PC-3 (cell line): ENCODE measurements around the gene FASN. TPM values are rescaled to one million over a fixed set of nuclear protein-coding genes. Genes with fewer than 3 reads are reported as not detected.

Source experiments
- ATAC-seq: fragments of 200-7000 bp; cut with Tn5 transposase; 2 replicates; pipeline ENCODE4 v1.9.1; 2020; ENCODE audit warnings: mild to moderate bottlenecking, moderate library complexity
- BruUV-seq: library from RNA; stranded (reverse); fragments of 400-500 nt; replicated peaks from 2 replicates; lab custom pipeline; 2021; lab: Mats Ljungman, UMichigan
- CTCF ChIA-PET: fragments of 300-600 bp; sonication (Branson Sonifier 250); formaldehyde crosslinking; loops from one replicate; lab custom pipeline; 2022; ENCODE audit warnings: antibody characterized with exemption; lab: Charles Lee
- POLR2A ChIA-PET: fragments of 300-600 bp; sonication (Branson Sonifier 250); formaldehyde crosslinking; loops from one replicate; lab custom pipeline; 2022; ENCODE audit warnings: antibody characterized with exemption; ENCODE audit not compliant: unreplicated experiment; lab: Charles Lee
- DNase-seq: peaks from one replicate; pipeline ENCODE4 v3.0.0-alpha.2; 2015
- H2AFZ ChIP-seq: fragments of 300-600 bp; sonication (generic); 2 replicates; pipeline ENCODE4 v1.6.0; 2016; ENCODE audit warnings: antibody characterized with exemption, low read length
- H3F3A ChIP-seq: fragments of 300-600 bp; sonication (generic); one replicate; pipeline ENCODE4 v1.6.0; 2017; ENCODE audit warnings: antibody characterized with exemption, low read length, control low read depth, mild to moderate bottlenecking; ENCODE audit not compliant: unreplicated experiment
- H3K27ac ChIP-seq: fragments of 300-600 bp; sonication (generic); 2 replicates; pipeline ENCODE4 v1.5.1; 2016; ENCODE audit warnings: mild to moderate bottlenecking, low read length
- H3K27me3 ChIP-seq: fragments of 300-600 bp; sonication (generic); 2 replicates; pipeline ENCODE4 v1.6.1; 2016; ENCODE audit warnings: low read length, mixed read lengths
- H3K36me3 ChIP-seq: fragments of 300-600 bp; sonication (generic); 2 replicates; pipeline ENCODE4 v1.6.1; 2016; ENCODE audit warnings: low read depth, mixed run types, low read length, mixed read lengths
- H3K4me1 ChIP-seq: fragments of 300-600 bp; sonication (generic); 2 replicates; pipeline ENCODE4 v1.5.1; 2016; ENCODE audit warnings: low read length; ENCODE audit not compliant: insufficient read depth
- H3K4me2 ChIP-seq: fragments of 300-600 bp; sonication (generic); 2 replicates; pipeline ENCODE4 v1.6.0; 2016; ENCODE audit warnings: low read length
- H3K4me3 ChIP-seq: fragments of 300-600 bp; sonication (generic); 2 replicates; pipeline ENCODE4 v1.5.1; 2016; ENCODE audit warnings: mild to moderate bottlenecking, low read length, mixed read lengths
- H3K79me2 ChIP-seq: fragments of 300-600 bp; sonication (generic); 2 replicates; pipeline ENCODE4 v1.6.1; 2017; ENCODE audit warnings: low read length, mixed read lengths
- H3K9ac ChIP-seq: fragments of 300-600 bp; sonication (generic); 2 replicates; pipeline ENCODE4 v1.6.0; 2016; ENCODE audit warnings: mild to moderate bottlenecking, low read length
- H3K9me2 ChIP-seq: fragments of 300-600 bp; sonication (generic); replicated peaks from 2 replicates; pipeline ENCODE4 v1.6.1; 2016; ENCODE audit warnings: mixed run types, low read length, mixed read lengths
- H3K9me3 ChIP-seq: fragments of 300-600 bp; sonication (generic); 2 replicates; pipeline ENCODE4 v1.6.1; 2016; ENCODE audit warnings: low read length, mixed read lengths
- H4K20me1 ChIP-seq: fragments of 300-600 bp; sonication (generic); 2 replicates; pipeline ENCODE4 v1.6.1; 2016; ENCODE audit warnings: low read length, mixed read lengths
- EZH2 ChIP-seq: fragments of 300-600 bp; sonication (generic); IDR thresholded peaks from one replicate; pipeline ENCODE4 v1.6.1; 2017; ENCODE audit warnings: antibody characterized with exemption, mild to moderate bottlenecking, low read length; ENCODE audit not compliant: unreplicated experiment
- EZH2phosphoT487 ChIP-seq: fragments of 300-600 bp; sonication (generic); IDR thresholded peaks from 2 replicates; pipeline ENCODE4 v1.6.1; 2018; ENCODE audit warnings: mild to moderate bottlenecking, antibody characterized with exemption, low read length, borderline replicate concordance
- intact Hi-C: fragments of 100-400 bp; cut with micrococcal nuclease; formaldehyde crosslinking; loops from 2 replicates; pipeline ENCODE4 v1.9.0; 2023
- total RNA-seq: library from RNA; depleted of rRNA; stranded (reverse); fragments of >200 nt; gene quantifications from 2 replicates; pipeline ENCODE4 v1.2.3, GENCODE V29; 2014
- TF ChIP-seq, protein P1 (sequence below): fragments of 300-600 bp; sonication (generic); conservative IDR thresholded peaks from 2 replicates; pipeline ENCODE4 v1.5.1; 2017; ENCODE audit warnings: antibody characterized with exemption, low read depth, mild to moderate bottlenecking, low read length

FASN gene
- total RNA-seq, 1 experiment from 2014 or later, result 269 TPM

DNA sequence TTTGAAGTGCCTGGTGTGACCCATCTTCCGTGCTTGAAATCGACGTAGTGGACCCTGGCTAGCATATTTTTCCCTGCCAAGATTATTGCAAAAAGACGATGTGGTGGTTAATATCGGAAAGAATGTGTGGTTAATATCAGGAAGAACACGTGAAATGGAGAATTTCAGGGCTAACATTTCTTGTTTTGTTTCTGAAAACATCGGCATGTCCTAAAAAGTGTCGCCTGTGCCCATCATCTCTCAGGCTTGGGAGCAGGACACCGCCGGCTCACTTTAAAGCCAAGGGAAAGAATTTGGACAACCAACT is 60.2 kb downstream of the FASN start:
- Histone ChIP-seq H3K4me1 (peaks cover 21% of the 10 kb centered on the region), H3K4me3 (peak overlapping the region; percentile 86), H3K4me2 (peak overlapping the region; percentile 93), H3K9me3 (no peaks in the 10 kb centered on the region), H3F3A (no peaks in the 10 kb centered on the region), H3K9ac (no peak overlapping the region), H3K27me3 (no peaks in the 10 kb centered on the region), H3K27ac (no peak overlapping the region), H3K79me2 (peaks cover 17% of the 10 kb centered on the region), H3K36me3 (no peaks in the 10 kb centered on the region), H3K9me2 (no peaks in the 10 kb centered on the region), H4K20me1 (peaks cover 8% of the 10 kb centered on the region; the same call in 1 of the 2 replicates), H2AFZ (peak overlapping the region; percentile 96)
- TF ChIP-seq, protein P1, sequence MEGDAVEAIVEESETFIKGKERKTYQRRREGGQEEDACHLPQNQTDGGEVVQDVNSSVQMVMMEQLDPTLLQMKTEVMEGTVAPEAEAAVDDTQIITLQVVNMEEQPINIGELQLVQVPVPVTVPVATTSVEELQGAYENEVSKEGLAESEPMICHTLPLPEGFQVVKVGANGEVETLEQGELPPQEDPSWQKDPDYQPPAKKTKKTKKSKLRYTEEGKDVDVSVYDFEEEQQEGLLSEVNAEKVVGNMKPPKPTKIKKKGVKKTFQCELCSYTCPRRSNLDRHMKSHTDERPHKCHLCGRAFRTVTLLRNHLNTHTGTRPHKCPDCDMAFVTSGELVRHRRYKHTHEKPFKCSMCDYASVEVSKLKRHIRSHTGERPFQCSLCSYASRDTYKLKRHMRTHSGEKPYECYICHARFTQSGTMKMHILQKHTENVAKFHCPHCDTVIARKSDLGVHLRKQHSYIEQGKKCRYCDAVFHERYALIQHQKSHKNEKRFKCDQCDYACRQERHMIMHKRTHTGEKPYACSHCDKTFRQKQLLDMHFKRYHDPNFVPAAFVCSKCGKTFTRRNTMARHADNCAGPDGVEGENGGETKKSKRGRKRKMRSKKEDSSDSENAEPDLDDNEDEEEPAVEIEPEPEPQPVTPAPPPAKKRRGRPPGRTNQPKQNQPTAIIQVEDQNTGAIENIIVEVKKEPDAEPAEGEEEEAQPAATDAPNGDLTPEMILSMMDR, result no peak
- TF ChIP-seq EZH2 (no peak), EZH2phosphoT487 (no peak)
- no TSS peak for BruUV-seq
- DNase-seq (no peak), ATAC-seq (no peak)
- ChIA-PET POLR2A (interaction anchor here (0.6 to 1.0 kb wide), 9 partner anchors 14 to 153 kb away, joined by 3 to 5 read pairs (median 4); partner anchors contain the start of genes FASN and MAFG), CTCF (interaction anchor here (0.6 to 1.1 kb wide), 6 partner anchors 8 to 204 kb away, joined by 3 to 10 read pairs (median 3); partner anchors contain the start of genes CENPX, DUS1L and LRRC45)
- intact Hi-C loops, result loop anchor here (5.0 kb wide), 1 partner anchor 59 kb away; the partner anchor contains the start of gene FASN

DNA sequence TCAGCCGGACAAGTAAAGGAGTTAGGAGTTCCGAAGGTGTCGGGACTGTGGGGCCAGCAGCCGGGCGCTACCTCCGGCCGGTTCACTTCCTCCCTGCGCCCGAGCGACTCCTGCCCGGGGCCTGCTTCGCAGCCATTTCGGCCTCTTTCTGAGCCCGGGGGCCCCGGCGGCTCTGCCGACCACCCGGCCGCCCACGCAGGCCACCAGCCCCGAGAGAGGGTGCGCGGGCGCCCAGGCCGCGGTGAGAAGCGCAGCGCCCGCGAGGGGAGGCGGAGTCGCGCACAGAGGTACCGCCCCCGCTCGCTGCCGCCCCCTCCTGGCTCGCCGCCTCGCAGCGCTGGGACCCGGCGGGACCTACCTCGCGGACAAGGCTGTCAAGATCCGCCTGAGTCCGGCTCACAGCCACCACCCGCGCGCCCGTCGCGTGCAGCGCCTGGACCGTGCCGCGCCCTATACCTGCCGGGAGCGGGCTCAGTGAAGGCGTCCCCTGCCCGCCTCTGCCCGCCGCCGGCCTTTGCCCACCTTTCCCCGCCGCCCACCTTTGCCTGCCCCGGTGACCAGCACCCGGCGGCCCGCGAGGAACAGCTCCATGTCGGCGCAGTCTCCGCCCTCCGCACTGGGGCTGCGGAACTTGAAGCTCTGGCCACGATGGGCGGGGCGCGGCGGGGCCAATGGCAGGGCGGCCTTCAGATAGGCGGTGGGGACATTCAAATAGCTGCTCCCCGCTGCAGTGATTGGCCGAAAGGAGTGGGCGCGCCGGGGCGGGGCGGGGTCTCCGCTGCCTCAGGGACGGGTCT is 60.7 kb downstream of the FASN start, which contains the start of gene DCXR:
DCXR (minus strand) TSS at position 606 of the 797 bp plus-strand sequence; CDS start at position 591, 15 bp downstream.
- peak; percentile 95 for DNase-seq
- Histone ChIP-seq H3F3A (no peaks in the 10 kb centered on the region), H3K4me2 (peak within 1 kb of the TSS; percentile 93), H3K36me3 (no peaks in the 10 kb centered on the region), H3K27ac (peak within 1 kb of the TSS; percentile 46), H3K27me3 (no peaks in the 10 kb centered on the region), H4K20me1 (peaks cover 8% of the 10 kb centered on the region; the same call in 1 of the 2 replicates), H3K9ac (peak within 1 kb of the TSS; percentile 75), H3K9me3 (no peaks in the 10 kb centered on the region), H3K4me1 (peaks cover 22% of the 10 kb centered on the region), H3K4me3 (peak within 1 kb of the TSS; percentile 86), H3K79me2 (peaks cover 17% of the 10 kb centered on the region), H2AFZ (peak within 1 kb of the TSS; percentile 96), H3K9me2 (no peaks in the 10 kb centered on the region)
- BruUV-seq, result no TSS peak
- intact Hi-C loops, result loop anchor here (5.0 kb wide), 1 partner anchor 60 kb away; the partner anchor contains the start of gene FASN
- ATAC-seq, result peak; percentile 92
- TF ChIP-seq EZH2, result no peak
- TF ChIP-seq, protein P1, result peak; percentile 73
- CTCF ChIA-PET, result interaction anchor here (0.6 to 1.1 kb wide), 6 partner anchors 8 to 204 kb away, joined by 3 to 10 read pairs (median 3); partner anchors contain the start of genes CENPX, DUS1L and LRRC45
- POLR2A ChIA-PET, result interaction anchor here (0.6 to 1.0 kb wide), 9 partner anchors 15 to 152 kb away, joined by 3 to 5 read pairs (median 4); partner anchors contain the start of genes FASN and MAFG
